ENCODE measurements around the gene SLC25A33.
A peak's percentile ranks its signal among the peaks of the same experiment; 100 is the strongest.
"Not testable (repeated sequence)": the region's sequence is repeated elsewhere in the genome, so short reads cannot be mapped to it uniquely, and the experiment has no call there.

The SLC25A33 gene

DNA sequence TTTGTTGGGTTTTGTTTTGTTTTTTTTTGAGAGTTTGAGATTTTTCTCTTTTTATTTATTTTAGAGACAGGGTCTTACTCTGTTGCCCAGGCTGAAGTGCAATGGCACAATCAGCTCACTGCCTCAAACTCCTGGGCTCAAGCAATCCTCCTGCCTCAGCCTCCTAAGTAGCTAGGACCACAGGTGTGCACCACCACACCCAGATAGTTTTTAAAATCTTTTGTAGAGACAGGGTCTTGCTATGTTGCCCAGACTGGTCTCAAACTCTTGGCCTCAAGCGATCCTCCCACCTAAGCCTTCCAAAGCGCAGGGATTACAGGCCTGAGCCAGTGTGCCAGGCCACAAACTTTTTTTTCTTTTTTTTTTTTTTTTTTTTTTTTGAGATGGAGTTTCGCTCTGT lies 85.8 kb downstream of the SLC25A33 start:
- not testable (repeated sequence) for DNase-seq (ENCODE audit: low read depth)

DNA sequence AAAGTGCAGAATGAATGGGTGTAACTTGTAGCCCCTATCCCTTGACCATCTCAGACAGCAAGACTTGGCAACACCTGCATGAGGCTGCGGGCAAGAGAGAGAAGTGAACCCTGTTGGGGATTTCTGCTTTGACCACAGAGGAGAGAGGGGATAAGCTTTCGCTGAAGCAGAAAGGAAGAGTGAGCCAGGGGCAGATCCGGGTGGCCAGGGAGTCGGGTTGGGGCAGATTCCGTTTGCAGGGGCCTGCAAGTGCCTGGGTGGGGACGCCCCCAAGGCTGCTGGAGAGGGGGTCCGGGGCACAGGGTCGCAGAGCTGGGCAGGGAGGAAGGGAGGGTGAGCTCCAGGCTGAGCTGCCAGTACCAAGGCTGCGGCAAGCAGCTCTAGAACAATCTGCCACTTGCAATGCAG lies 86.9 kb downstream of the SLC25A33 start:
- no peak for DNase-seq (ENCODE audit: low read depth)

- DNase-seq (ENCODE audit: low read depth), result peak; percentile 42
Measured at GRCh38 chr1:9628541-9629444, 89.5 kb downstream of the SLC25A33 start.

DNA sequence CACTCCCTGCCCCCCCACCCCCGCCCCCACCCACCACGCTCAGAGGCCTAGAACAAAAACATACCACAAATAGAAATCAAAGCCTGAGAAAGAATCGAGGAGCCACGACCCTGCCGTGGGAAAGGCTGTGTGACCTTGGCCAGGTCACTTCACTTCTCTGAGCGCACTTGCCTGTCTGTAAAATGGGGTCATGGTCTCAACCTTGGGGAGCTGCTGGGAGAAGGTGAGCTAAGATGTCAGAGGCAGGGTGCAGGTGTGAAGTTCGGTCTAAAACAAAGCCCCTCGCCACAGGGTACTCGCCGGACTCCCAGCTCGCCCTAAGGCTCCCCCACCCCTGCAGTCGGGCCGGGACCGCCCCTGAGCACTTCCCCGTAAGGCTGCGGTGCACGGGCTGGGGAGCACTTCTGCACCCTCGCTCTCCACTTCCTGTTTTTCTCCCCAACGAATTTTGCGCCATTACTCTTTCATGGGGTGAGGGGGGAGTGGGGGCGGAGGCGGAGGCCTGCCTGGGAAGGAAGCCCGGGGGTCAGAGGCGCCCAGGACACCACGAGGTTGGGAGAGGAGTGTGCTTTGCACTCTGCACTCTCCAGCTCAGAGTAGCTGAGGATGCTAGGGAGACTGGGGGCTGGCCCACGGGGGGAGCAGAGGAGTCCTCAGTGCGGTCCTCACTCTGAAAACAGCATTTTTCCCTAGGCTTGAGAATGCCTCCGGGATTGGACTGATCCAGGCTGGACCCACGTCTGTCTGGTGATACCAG lies 90.4 kb downstream of the SLC25A33 start:
- DNase-seq (ENCODE audit: low read depth), result peak; percentile 57

DNA sequence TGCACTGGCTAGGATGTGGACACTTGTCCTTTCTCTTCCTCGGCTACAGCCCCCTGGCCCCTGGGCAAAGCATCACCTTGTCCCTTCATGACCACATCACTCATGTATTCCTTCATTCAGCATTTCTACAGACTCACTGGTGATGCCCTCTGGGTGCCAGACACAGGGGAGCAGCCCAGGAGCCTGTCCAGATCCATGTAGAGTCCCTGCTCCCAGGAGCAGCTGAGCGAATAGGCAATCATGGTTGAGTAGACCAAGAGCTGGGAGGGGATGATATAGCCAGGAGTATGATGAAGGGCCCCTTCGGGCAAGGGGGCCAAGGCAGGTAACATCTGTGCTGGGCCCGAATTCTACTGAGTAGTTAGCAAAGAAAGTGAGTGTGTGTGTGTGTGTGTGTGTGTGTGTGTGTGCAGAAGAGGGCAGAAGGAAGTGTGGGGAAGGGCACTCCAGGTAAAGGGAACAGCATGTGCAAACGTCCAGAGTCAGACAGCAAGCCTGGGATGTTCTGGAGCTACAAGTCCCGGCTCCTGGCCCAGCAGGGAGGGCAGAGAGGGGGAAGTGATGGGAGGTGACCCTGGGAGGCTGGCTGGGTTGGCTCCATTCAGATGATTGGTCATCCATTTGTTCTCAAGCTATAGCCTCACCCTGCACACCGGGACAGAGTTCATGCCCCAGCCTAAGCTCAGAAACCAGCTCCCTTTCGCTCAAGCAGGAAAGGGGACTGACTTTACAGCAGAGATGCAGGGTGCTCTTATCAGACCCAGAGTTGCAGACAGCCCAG lies 91.3 kb downstream of the SLC25A33 start:
- no peak for DNase-seq (ENCODE audit: low read depth)

- DNase-seq (ENCODE audit: low read depth), result no peak
Measured at GRCh38 chr1:9631613-9632012, 92.3 kb downstream of the SLC25A33 start.

GRCh38 chr1:9633493-9633892 lies 94.2 kb downstream of the SLC25A33 start:
- no peak for DNase-seq (ENCODE audit: low read depth)

GRCh38 chr1:9634582-9634981 lies 95.3 kb downstream of the SLC25A33 start:
- no peak for DNase-seq (ENCODE audit: low read depth)

Measured in activated T-helper 9 cell treated with anti-CD3 and anti-CD28 coated beads, Interleukin-2, amount 50 U/mL, for 16 hours (primary cell).